HG03520 (cell line): Measurements from ENCODE around the gene ASPM.

Source experiments
- ATAC-seq: cut with Tn5 transposase; IDR thresholded peaks from one replicate; pipeline ENCODE4 v1.9.1; 2021; ENCODE audit warnings: mild to moderate bottlenecking, moderate library complexity; ENCODE audit not compliant: unreplicated experiment

ASPM gene

GRCh38 chr1:197146101-197147095 is at the start of gene ASPM:
Gene ASPM (minus strand): TSS chr1:197146669. CDS start chr1:197146437, 232 bp downstream.
- ATAC-seq: peak; percentile 98

- no peak for ATAC-seq
Observed at GRCh38 chr1:197195100-197195499, 48.6 kb upstream of the ASPM start.

- ATAC-seq: no peak
Observed at GRCh38 chr1:197184190-197184589, 37.7 kb upstream of the ASPM start.

- ATAC-seq: no peak
Observed at GRCh38 chr1:197183195-197183748, 36.8 kb upstream of the ASPM start.

GRCh38 chr1:197182716-197183115 is 36.2 kb upstream of the ASPM start:
- no peak for ATAC-seq

GRCh38 chr1:197181982-197182381 is 35.5 kb upstream of the ASPM start:
- peak; percentile 45 for ATAC-seq

GRCh38 chr1:197180252-197180878 is 33.9 kb upstream of the ASPM start:
- ATAC-seq: peak; percentile 57

GRCh38 chr1:197178998-197179397 is 32.5 kb upstream of the ASPM start:
- peak; percentile 59 for ATAC-seq

GRCh38 chr1:197174818-197175217 is 28.3 kb upstream of the ASPM start:
- ATAC-seq: no peak

- ATAC-seq: no peak
Observed at GRCh38 chr1:197173571-197174507, 27.4 kb upstream of the ASPM start.

- ATAC-seq: no peak
Observed at GRCh38 chr1:197171531-197171930, 25.1 kb upstream of the ASPM start.

- no peak for ATAC-seq
Observed at GRCh38 chr1:197170538-197170937, 24.1 kb upstream of the ASPM start.

- no peak for ATAC-seq
Observed at GRCh38 chr1:197159461-197159860, 13.0 kb upstream of the ASPM start.

GRCh38 chr1:197156692-197157091 is 10.2 kb upstream of the ASPM start:
- no peak for ATAC-seq

GRCh38 chr1:197152662-197153061 is 6.2 kb upstream of the ASPM start:
- no peak for ATAC-seq

- no peak for ATAC-seq
Observed at GRCh38 chr1:197151185-197151584, 4.7 kb upstream of the ASPM start.

- no peak for ATAC-seq
Observed at GRCh38 chr1:197150336-197151005, 4.0 kb upstream of the ASPM start.

GRCh38 chr1:197149340-197149739 is 2.9 kb upstream of the ASPM start:
- ATAC-seq: no peak

- ATAC-seq: no peak
Observed at GRCh38 chr1:197145446-197146024, 934 bp downstream of the ASPM start.
